Heart left ventricle (tissue), 16 donors: Measurements from ENCODE around the gene RPS2. TPM values are rescaled to one million over a fixed set of nuclear protein-coding genes. Genes with fewer than 3 reads are reported as not detected.

Source experiments
- ATAC-seq, 4 donors: fragments of 200-7000 bp; cut with Tn5 transposase; one replicate each; pipeline ENCODE4 v1.9.1; 2020 to 2022; ENCODE audit warnings: moderate library complexity in 4 of 4, mild to moderate bottlenecking in 3 of 4, moderate number of reproducible peaks in 1 of 4
- DNase-seq, 5 donors: peaks; one replicate each; pipeline ENCODE4 v3.0.0-alpha.2; 2020
- H3K27ac ChIP-seq, 12 donors: fragments of 200-600 bp; sonication (generic) in 4 of 12; one replicate each; pipeline versions ENCODE4 v1.5.0 to v1.8.0; 2016 to 2022; ENCODE audit warnings: mild to moderate bottlenecking in 2 of 12
- H3K27me3 ChIP-seq, 9 donors: fragments of 200-600 bp; sonication (generic) in 2 of 9; one replicate each; pipeline versions ENCODE4 v1.5.1 to v1.8.0; 2016 to 2022; ENCODE audit warnings: mild to moderate bottlenecking in 3 of 9
- H3K36me3 ChIP-seq, 9 donors: fragments of 200-600 bp; sonication (generic) in 2 of 9; one replicate each; pipeline versions ENCODE4 v1.5.0 to v1.8.0; 2018 to 2022; ENCODE audit warnings: mild to moderate bottlenecking in 2 of 9
- H3K4me1 ChIP-seq, 12 donors: fragments of 200-600 bp; sonication (generic) in 4 of 12; one replicate each; pipeline versions ENCODE4 v1.5.0 to v1.8.0; 2016 to 2022; ENCODE audit warnings: mild to moderate bottlenecking in 3 of 12
- H3K4me3 ChIP-seq, 12 donors: fragments of 200-600 bp; sonication (generic) in 4 of 12; one replicate each; pipeline versions ENCODE4 v1.5.0 to v1.8.0; 2017 to 2022; ENCODE audit warnings: mild to moderate bottlenecking in 9 of 12, moderate library complexity in 4 of 12
- H3K9me3 ChIP-seq, 12 donors: fragments of 200-600 bp; sonication (generic) in 4 of 12; one replicate each; pipeline versions ENCODE4 v1.5.0 to v1.8.0; 2016 to 2022; ENCODE audit warnings: mild to moderate bottlenecking in 1 of 12
- POLR2A ChIP-seq, 2 donors: fragments of 450-650 bp; IDR thresholded peaks; one replicate each; pipeline ENCODE4 v1.6.1; 2017; ENCODE audit warnings: antibody characterized with exemption in 2 of 2, mild to moderate bottlenecking in 2 of 2, moderate library complexity in 2 of 2
- WGBS, 4 donors: extraction: QIAGEN DNeasy Blood & Tissue Kit in 2 of 4; methylation state at CpG; one replicate each; pipeline versions ENCODE4 v1.1.5 to v1.1.7; 2013 to 2018; 5-methylcytosine and 5-hydroxymethylcytosine counted together
- intact Hi-C, 10 donors: fragments of 100-400 bp; cut with DNase I; formaldehyde crosslinking; loops; one replicate each; pipeline versions ENCODE4 v1.11.1 to v1.14.2; 2022
- polyA plus RNA-seq, 2 donors: library from polyadenylated mRNA; stranded (reverse); fragments of 200-250 nt; gene quantifications; one replicate each; pipeline ENCODE4 v1.2.3, GENCODE V29; 2013
- total RNA-seq, 9 donors: library from RNA; depleted of rRNA in 2 of 9; stranded (reverse); fragments of >200 nt in 2 of 9; fragmentation: NEBNext Ultra II Directional in 3 of 9; extraction: Animal tissue kit (Norgen Biotek cat#: 25700) in 3 of 9; gene quantifications; one replicate each; pipeline versions ENCODE4 v1.1.0 to v1.2.4, GENCODE V29; 2016 to 2023
- TF ChIP-seq, protein P1 (sequence below), 12 donors: fragments of 200-600 bp; sonication (generic) in 4 of 12; IDR thresholded peaks; one replicate each; pipeline versions ENCODE4 v1.5.0 to v1.8.0; 2018 to 2022; ENCODE audit warnings: antibody characterized with exemption in 12 of 12, mild to moderate bottlenecking in 5 of 12
- donor health status: ischemic (EF 13 %, LVEDD 7.1; RV severe dilation, severe dysfunction).
- donor health status: healthy with polysubstance abuse.
- donor health status: DM: no; HTN: yes; CAD: no.
- donor health status: DM: no; HTN: no; CAD: no.
- donor health status: ischemic (EF 25% LVEDD 6.9; RV normal size, moderate dysfunction).
- donor health status: ischemic (EF 25% LVEDD 5.7; RV mildly dilated, moderate dysfunction).
- donor health status: healthy.
- donor health status: DM: yes; HTN: yes; CAD: no.
- donor health status: ischemic (EF 35%, LVEDD 5.7; RV mildly dilated, moderate dysfunction).
- donor health status: nonischemic (EF 11% LVEDD 7.7; RV severe dilation, severe dysfunction).
- donor health status: DM: yes; HTN: yes; CAD: no.
- donor health status: PGD.
- donor health status: ischemic (EF 29% LVEDD 5.4; RV normal size, mild dysfunction).
- donor health status: nonischemic (EF 23%, LVEDD 6.1; RV moderate dilation, normal function).

RPS2 gene
- total and polyA plus RNA-seq, 11 donors = 673 to 2,484 (median 1,002) TPM

DNA sequence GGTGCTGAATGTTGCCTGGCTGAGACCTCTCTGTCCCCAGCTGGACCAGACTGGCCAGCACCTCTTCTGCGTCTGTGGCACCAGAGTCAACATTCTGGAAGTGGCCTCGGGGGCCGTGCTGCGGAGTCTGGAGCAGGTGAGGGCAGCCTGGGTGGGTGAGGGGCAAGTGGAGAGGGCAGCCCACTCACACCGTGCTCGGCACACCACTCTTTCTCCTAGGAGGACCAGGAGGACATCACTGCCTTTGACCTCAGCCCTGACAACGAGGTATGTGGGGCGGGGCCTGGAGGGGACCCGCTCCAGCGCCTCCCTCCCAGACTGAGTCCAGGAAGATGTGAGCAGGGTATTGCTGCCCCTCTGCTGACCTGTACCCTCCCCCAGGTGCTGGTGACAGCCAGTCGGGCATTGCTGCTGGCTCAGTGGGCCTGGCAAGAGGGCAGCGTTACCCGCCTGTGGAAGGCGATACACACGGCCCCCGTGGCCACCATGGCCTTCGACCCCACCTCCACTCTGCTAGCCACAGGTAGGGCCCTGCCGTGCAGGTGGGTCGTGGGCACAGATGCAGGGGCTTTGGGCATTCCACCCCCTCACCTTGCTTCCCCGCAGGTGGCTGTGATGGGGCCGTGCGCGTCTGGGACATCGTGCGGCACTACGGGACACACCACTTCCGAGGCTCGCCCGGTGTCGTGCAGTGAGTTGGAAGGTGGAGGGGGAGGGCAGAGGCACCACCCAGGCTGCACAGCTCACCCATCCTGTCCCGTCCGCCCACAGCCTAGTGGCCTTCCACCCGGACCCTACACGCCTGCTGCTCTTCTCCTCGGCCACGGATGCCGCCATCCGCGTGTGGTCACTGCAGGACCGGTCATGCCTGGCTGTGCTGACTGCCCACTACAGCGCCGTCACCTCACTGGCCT, 9.8 kb upstream of the RPS2 start:
- no peak for ATAC-seq
- peaks cover 4 to 49% (median 41%) of the 10 kb centered on the region in 9 donors for H3K36me3 ChIP-seq
- H3K27me3 ChIP-seq = peaks cover 0 to 54% (median 14%) of the 10 kb centered on the region in 9 donors

DNA sequence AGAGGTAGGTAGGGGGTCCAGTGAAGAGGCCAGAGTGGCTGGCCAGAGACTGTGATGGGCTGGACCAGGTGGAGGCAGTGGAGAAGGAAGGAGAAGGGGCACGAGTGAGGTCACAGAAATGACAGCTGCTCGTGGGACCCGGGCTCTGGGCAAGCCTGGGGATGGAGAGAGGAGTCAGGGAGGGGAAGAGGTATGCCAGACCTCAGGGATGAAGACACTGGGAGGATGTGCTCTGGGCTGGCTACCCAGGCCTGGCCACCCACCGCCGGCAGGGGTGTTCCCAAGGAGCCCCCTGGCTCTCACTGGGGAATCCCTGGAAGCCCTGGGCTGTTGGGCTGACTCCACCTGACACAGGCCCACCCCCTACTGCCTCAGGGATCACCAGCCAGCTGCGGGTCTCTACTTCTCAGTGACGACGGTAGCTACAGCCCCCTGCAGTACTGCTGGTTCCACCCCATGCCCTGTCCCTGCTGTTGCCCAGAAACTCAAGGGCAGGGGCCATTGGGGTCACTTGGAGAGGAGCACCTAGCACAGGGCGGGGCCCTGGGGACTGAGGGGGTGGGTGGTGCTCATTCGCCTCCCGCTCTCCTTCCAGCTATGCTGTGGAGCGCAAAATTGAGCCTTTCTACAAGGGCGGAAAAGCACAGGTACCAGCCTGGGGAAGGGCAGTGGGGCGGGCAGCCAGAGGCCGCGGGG, 9.0 kb upstream of the RPS2 start:
- DNase-seq (no peak), ATAC-seq (no peak)
- intact Hi-C loops = no loop called here
- Histone ChIP-seq H3K36me3 (peaks cover 4 to 47% (median 41%) of the 10 kb centered on the region in 9 donors), H3K4me1 (peaks cover 0 to 29% (median 20%) of the 10 kb centered on the region in 12 donors), H3K27me3 (peaks cover 0 to 46% (median 6%) of the 10 kb centered on the region in 9 donors), H3K27ac (no peak overlapping the region), H3K4me3 (no peak overlapping the region), H3K9me3 (no peaks in the 10 kb centered on the region)
- no peak for TF ChIP-seq POLR2A (IDR thresholded peaks at IDR 0.05)
- TF ChIP-seq, protein P1, sequence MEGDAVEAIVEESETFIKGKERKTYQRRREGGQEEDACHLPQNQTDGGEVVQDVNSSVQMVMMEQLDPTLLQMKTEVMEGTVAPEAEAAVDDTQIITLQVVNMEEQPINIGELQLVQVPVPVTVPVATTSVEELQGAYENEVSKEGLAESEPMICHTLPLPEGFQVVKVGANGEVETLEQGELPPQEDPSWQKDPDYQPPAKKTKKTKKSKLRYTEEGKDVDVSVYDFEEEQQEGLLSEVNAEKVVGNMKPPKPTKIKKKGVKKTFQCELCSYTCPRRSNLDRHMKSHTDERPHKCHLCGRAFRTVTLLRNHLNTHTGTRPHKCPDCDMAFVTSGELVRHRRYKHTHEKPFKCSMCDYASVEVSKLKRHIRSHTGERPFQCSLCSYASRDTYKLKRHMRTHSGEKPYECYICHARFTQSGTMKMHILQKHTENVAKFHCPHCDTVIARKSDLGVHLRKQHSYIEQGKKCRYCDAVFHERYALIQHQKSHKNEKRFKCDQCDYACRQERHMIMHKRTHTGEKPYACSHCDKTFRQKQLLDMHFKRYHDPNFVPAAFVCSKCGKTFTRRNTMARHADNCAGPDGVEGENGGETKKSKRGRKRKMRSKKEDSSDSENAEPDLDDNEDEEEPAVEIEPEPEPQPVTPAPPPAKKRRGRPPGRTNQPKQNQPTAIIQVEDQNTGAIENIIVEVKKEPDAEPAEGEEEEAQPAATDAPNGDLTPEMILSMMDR (IDR thresholded peaks at IDR 0.05) = no peak
- 89 to 93% (median 90%) methylated on average over 14 to 16 of the region's 16 CpGs for WGBS, 4 donors

More for the DNA sequence above, 9.8 kb upstream of the RPS2 start:
- Histone ChIP-seq H3K27ac (no peak overlapping the region), H3K4me1 (peaks cover 0 to 35% (median 21%) of the 10 kb centered on the region in 12 donors), H3K9me3 (no peaks in the 10 kb centered on the region), H3K4me3 (no peak overlapping the region)
- 93 to 95% (median 94%) methylated on average over 38 to 42 of the region's 42 CpGs for WGBS, 4 donors
- no peak for DNase-seq
- intact Hi-C loops = no loop called here
- no peak for TF ChIP-seq POLR2A (IDR thresholded peaks at IDR 0.05)
- TF ChIP-seq, protein P1 (IDR thresholded peaks at IDR 0.05) = no peak

DNA sequence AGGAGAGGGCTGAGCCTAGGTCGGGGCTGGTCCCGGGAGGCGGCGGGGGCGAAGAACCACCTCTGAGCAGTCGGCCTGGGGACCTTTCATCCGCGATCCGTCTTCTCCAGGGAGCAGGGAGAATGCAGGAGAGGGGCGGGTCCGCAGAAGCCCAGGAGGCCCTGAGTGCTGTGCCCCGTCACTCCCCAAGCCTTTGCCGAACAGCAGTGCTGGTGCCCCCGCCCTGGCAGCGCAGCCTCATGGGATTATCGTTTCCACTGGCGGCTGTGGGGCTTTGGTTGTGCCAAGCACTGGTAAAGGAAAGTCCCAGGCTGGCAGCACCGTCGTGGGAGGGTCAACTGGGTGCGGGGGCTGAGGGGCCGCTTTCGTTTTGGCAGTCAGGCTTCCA, 7.9 kb upstream of the RPS2 start:
- intact Hi-C loops = no loop called here
- peak overlapping the region; percentile 76 to 100 (median 96) for H3K4me3 ChIP-seq
- no peak for TF ChIP-seq POLR2A (IDR thresholded peaks at IDR 0.05)
- TF ChIP-seq, protein P1 (IDR thresholded peaks at IDR 0.05) = no peak
- ATAC-seq (no peak), DNase-seq (peak in 1 of 5 donors; percentile 12)
- peaks cover 0 to 29% (median 20%) of the 10 kb centered on the region in 12 donors for H3K4me1 ChIP-seq
- H3K9me3 ChIP-seq = no peaks in the 10 kb centered on the region
- H3K27ac ChIP-seq = peak overlapping the region in 7 of 12 donors; percentile 89 to 95 (median 93)
- WGBS, 4 donors = 2 to 4% (median 3%) methylated on average over 18 to 22 of the region's 22 CpGs
- H3K36me3 ChIP-seq = peaks cover 0 to 36% (median 32%) of the 10 kb centered on the region in 9 donors
- H3K27me3 ChIP-seq = peaks cover 0 to 35% (median 0%) of the 10 kb centered on the region in 9 donors
